NB4 (cell line): Measurements from ENCODE around the gene SDCBP2.

ENCODE experiments used
- POLR2A ChIP-seq: IDR thresholded peaks from 2 replicates; pipeline ENCODE4 v1.6.1; 2011; ENCODE audit warnings: mild to moderate bottlenecking; ENCODE audit not compliant: insufficient read length; ENCODE audit errors: extremely low read depth
- TF ChIP-seq, protein P1 (sequence below): IDR thresholded peaks from one replicate; pipeline ENCODE4 v1.5.1; 2012; ENCODE audit warnings: low read depth, low read length

- TF ChIP-seq, protein P1, sequence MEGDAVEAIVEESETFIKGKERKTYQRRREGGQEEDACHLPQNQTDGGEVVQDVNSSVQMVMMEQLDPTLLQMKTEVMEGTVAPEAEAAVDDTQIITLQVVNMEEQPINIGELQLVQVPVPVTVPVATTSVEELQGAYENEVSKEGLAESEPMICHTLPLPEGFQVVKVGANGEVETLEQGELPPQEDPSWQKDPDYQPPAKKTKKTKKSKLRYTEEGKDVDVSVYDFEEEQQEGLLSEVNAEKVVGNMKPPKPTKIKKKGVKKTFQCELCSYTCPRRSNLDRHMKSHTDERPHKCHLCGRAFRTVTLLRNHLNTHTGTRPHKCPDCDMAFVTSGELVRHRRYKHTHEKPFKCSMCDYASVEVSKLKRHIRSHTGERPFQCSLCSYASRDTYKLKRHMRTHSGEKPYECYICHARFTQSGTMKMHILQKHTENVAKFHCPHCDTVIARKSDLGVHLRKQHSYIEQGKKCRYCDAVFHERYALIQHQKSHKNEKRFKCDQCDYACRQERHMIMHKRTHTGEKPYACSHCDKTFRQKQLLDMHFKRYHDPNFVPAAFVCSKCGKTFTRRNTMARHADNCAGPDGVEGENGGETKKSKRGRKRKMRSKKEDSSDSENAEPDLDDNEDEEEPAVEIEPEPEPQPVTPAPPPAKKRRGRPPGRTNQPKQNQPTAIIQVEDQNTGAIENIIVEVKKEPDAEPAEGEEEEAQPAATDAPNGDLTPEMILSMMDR, result no peak
- TF ChIP-seq POLR2A, result no peak
Measured at GRCh38 chr20:1335961-1336698, 7.2 kb upstream of the SDCBP2 start.
